SHP77 (cell line): ENCODE measurements around the gene DNM1.

Experiments
- DNase-seq, 2 experiments: peaks; one replicate each; lab custom pipeline; 2025; lab: John Stamatoyannopoulos, UW

The DNM1 gene

GRCh38 chr9:128252317-128253139, 49.3 kb downstream of the DNM1 start:
- DNase-seq = no peak

DNA sequence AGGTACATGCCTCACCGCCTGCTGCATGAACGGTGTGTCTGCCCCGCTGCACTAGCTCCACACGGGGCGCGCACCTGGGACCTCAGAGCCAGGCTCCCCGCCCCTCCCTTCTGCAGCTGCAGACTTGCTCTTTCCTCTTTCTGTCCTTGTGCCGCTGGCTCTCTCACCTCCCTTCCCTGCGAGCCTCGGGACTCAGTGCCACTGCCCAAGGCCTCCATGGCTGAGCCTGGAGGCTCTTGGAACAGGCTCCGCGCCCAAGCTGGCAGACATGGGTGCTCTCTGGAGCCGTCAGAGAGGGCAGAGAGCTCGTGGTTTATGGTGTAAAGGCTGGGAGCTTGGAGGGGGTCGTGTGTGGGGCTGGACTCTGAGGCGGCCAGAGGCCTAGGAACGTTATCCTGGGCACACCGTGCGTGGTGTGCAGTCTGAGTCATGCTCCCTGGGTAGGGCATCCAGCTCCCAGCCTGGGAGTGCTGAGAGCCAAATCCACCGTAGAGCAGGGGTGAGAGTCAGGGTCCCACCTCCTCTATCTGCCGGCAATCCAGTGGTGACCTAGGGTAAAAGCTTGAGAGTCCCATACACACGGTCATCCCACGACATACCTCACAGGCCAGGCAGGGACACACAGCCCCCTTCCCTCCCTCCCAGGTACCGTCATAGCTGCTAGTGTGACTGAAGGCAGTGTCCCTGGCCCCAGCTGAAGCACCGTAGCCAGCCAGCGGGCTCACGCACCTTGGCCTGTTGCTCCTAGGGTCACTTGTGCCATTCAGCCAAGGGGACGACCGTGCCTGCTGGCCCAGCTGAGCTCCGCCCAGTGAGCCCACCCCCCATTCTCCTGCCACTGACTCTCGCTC, 50.2 kb downstream of the DNM1 start:
- no peak for DNase-seq

DNA sequence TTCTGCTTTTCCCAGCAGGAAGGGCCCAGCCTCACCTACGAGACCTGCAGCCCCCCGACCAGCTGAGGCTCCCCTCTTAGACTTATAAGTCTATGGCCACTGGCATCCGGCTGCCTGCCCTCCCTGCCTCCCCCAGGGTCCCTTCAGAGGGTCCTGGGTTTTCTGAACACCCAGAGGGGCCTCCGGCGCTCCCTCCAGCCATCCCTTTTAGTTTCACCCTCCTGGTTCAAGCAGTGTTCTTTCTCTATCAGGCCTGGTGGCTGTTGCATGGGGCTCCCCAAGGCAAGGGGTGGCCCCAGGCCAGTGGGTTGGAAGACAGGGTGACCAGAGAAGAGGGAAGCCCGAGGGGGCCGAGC, 50.8 kb downstream of the DNM1 start:
- no peak for DNase-seq

DNA sequence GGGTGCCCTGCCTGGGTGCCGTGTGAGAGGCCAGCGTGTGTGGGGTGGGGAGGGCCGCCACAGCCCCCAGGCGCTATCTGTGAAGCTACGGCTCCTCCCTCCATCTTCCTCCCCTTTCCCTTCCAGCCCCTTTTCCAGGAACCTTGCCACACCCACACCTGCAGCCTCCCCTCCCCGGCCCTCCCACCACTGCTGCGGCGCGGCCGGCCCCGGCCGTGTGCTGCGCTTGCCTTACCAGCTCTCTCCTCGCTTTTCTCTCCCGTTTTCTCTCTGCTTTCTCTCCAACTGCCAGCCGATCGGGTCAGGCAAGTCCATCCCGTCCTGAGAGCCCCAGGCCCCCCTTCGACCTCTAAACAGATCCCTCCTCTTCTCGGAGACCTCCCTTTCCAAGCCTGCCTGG, 51.2 kb downstream of the DNM1 start:
- no peak for DNase-seq

- DNase-seq = peak; percentile 33 to 73
These were observed 51.9 kb downstream of the DNM1 start for GRCh38 chr9:128254855-128255759.

GRCh38 chr9:128257086-128257825, 54.1 kb downstream of the DNM1 start:
- DNase-seq = no peak

GRCh38 chr9:128257907-128258306, 54.7 kb downstream of the DNM1 start:
- no peak for DNase-seq

DNA sequence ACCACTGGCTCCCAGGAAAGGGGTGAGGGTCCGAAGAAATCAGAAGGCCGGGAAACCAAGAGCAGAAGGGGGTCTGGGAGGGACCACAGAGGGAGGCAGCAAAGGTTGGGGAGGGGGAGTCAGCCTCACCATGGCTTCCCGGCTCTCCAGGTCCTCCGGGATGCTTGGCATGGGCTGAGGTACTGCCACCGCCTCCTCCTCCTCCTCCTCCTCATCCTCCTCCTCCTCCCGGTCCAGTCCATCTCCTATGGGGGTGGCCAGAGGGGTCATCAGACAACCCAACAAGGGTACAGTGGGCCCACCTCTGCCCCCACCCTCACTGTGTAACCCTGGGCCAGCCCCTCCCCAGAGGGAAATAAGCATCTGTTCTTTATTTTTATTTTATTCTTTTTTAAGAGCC, 55.1 kb downstream of the DNM1 start:
- DNase-seq = no peak

GRCh38 chr9:128259156-128259555, 56.0 kb downstream of the DNM1 start:
- DNase-seq = no peak

GRCh38 chr9:128260340-128260739, 57.2 kb downstream of the DNM1 start:
- DNase-seq = no peak

DNA sequence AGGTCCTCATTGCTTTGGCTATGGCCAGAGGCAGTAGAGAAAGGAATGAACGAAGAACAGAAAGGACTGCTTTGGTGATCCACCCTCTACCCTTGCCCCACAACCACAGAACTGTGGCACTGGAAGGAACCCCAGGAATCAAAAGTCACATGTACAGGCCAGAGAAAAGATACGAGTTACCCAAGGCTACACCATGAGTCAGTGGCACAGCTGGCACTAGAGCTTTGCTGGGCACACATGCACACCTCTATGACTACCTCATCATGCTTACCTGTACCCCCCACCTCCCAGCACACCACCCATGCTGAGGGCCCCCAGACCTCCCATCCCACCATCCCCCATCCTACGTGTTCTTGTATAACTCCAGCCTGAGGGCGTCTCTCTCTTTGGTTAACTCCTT, 59.5 kb downstream of the DNM1 start:
- no peak for DNase-seq

DNA sequence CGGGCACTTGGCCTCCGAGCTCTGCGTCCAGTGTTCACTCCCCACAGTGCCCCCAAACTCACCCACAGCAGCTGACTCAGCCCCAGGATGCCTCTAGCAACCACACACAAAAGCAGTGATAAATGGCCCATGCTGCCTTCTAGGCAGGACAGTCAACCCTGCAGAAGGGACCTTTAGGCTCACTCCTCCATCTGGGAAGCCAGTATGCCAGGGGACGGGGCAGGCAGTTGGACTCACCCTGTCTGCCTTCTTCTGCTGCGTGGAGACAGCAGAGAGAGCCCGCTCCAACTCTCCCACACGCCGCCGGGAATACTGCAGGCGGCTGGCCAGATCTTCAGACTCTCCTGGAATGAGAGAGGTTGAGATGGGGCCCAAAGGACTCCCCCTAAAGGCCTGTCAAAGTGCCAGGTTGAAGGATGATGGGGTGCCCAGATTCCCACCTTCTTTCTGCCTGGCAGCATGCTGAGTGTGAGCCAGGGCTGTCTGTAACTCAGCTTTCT, 62.2 kb downstream of the DNM1 start:
- DNase-seq = no peak

GRCh38 chr9:128266868-128267590, 63.9 kb downstream of the DNM1 start:
- DNase-seq = no peak

GRCh38 chr9:128271112-128271511, 67.9 kb downstream of the DNM1 start:
- no peak for DNase-seq

- DNase-seq = no peak
These were observed 68.3 kb downstream of the DNM1 start for GRCh38 chr9:128271512-128271911.

GRCh38 chr9:128274245-128274644, 71.1 kb downstream of the DNM1 start:
- DNase-seq = no peak

- peak in 1 of 2 experiments; percentile 62 for DNase-seq
These were observed 72.2 kb downstream of the DNM1 start, which contains the start of gene GOLGA2 for GRCh38 chr9:128275198-128276007. GOLGA2 (minus strand) TSS chr9:128276007; CDS start chr9:128275976, 31 bp downstream.

DNA sequence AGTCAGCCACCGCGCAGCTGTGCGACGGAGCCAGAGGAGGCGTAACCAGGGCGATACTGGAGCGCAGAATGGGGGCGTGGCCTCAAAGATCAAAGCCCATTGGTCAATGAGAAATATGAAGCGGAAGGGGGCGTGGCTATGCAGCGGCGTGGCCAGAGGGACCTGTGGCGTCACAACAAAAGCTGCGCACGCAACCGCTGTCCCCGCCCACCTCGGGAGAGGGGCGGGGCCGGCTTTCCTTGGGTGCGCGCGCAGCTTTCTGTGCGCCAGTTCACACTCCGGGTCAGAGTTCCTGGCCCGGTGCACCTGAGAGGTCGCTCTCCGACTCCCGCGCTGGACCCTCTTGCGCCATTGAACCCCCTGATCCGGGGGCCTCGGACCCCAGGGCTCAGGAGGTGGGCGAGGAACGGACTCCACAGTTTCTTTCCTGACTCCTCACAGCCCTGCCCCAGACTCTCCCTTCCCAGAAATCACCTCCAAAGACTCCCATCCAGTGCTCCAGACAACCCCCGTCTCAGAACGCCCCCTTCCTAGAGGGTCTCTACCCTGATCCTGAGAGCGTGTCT, 72.9 kb downstream of the DNM1 start, which contains the start of gene SWI5:
Gene SWI5, plus strand, starts transcription at position 269 of the 566 bp plus-strand sequence.
- peak; percentile 98 for DNase-seq
